ENCODE data around the gene PLXDC1.

Gene PLXDC1

GRCh38 chr17:39097150-39097519, 54.3 kb downstream of the PLXDC1 start:
- POLR2A ChIA-PET: no interaction called here
- CTCF ChIA-PET: interaction anchor here (1.0 kb wide), 1 partner anchor 9 kb away, joined by 4 read pairs; no protein-coding TSS in a partner anchor
- H3K9me3 ChIP-seq (ENCODE audit: control insufficient read depth, insufficient read depth, low read depth, low read length): no peaks in the 10 kb centered on the region
- H3K36me3 ChIP-seq (ENCODE audit: control insufficient read depth in 2 of 2, insufficient read depth in 1 of 2, low read length in 2 of 2): no peaks in the 10 kb centered on the region
- TF ChIP-seq FEZF1 (tag by site-specific recombination; IDR thresholded peaks at IDR 0.05): no peak
- TF ChIP-seq ZNF280D (tag by site-specific recombination; IDR thresholded peaks at IDR 0.05): no peak
- no peak for TF ChIP-seq ZNF639 (tag by site-specific recombination; IDR thresholded peaks at IDR 0.05)
- no peak for TF ChIP-seq PRDM2 (tag by site-specific recombination; IDR thresholded peaks at IDR 0.05; ENCODE audit: borderline replicate concordance)
- no peak for TF ChIP-seq ZNF624 (tag by site-specific recombination; IDR thresholded peaks at IDR 0.05)
- TF ChIP-seq ZNF561 (tag by site-specific recombination; IDR thresholded peaks at IDR 0.05; ENCODE audit: borderline replicate concordance): no peak
- no peak for TF ChIP-seq ZNF621 (tag by site-specific recombination; IDR thresholded peaks at IDR 0.05)
- no peak for TF ChIP-seq ZNF600 (tag by site-specific recombination; IDR thresholded peaks at IDR 0.05)
- no peak for TF ChIP-seq ZNF610 (tag by site-specific recombination; IDR thresholded peaks at IDR 0.05; ENCODE audit: borderline replicate concordance)
- no peak for TF ChIP-seq ZFHX2 (tag by site-specific recombination; conservative IDR thresholded peaks at IDR 0.05)
- no peak for TF ChIP-seq TSHZ1 (tag by site-specific recombination; IDR thresholded peaks at IDR 0.05; ENCODE audit: borderline replicate concordance)
- no peak for TF ChIP-seq ZNF843 (tag by site-specific recombination; IDR thresholded peaks at IDR 0.05)
- no peak for TF ChIP-seq ZNF776 (tag by site-specific recombination; IDR thresholded peaks at IDR 0.05; ENCODE audit: borderline replicate concordance)
- TF ChIP-seq ZNF366 (tag by site-specific recombination; conservative IDR thresholded peaks at IDR 0.05): no peak
- TF ChIP-seq ZNF768 (tag by site-specific recombination; IDR thresholded peaks at IDR 0.05): no peak
- no peak for TF ChIP-seq ZNF24 (tag by site-specific recombination; IDR thresholded peaks at IDR 0.05)
- no peak for TF ChIP-seq ZNF169 (tag by site-specific recombination; IDR thresholded peaks at IDR 0.05)
- no peak for TF ChIP-seq KLF16 (tag by site-specific recombination; IDR thresholded peaks at IDR 0.05)
- no peak for TF ChIP-seq ZNF211 (tag by site-specific recombination; IDR thresholded peaks at IDR 0.05; ENCODE audit: low read depth)
- TF ChIP-seq KLF8 (tag by site-specific recombination; IDR thresholded peaks at IDR 0.05): no peak
- H3K4me1 ChIP-seq (ENCODE audit: control insufficient read depth, insufficient read depth, low read length): no peaks in the 10 kb centered on the region
- H3K4me3 ChIP-seq (ENCODE audit: low read depth, low read length): no peak overlapping the region
- no peak overlapping the region for H3K27ac ChIP-seq (ENCODE audit: extremely low read depth, low read depth, low read length)
